Aorta (tissue), 5 donors: ENCODE results near the gene WDR77. TPM values are rescaled to one million over a fixed set of nuclear protein-coding genes. Genes with fewer than 3 reads are reported as not detected.

ENCODE experiments used
- ATAC-seq: fragments of 200-7000 bp; cut with Tn5 transposase; one replicate; pipeline ENCODE4 v1.9.1; 2022; ENCODE audit warnings: moderate library complexity; ENCODE audit not compliant: low FRiP score
- DNase-seq, 2 donors: peaks; one replicate each; pipeline ENCODE4 v3.0.0-alpha.2; 2020
- H3K27ac ChIP-seq, 2 donors: one replicate each; pipeline ENCODE4 v1.5.1; 2013; ENCODE audit warnings: low read length in 2 of 2, mild to moderate bottlenecking in 2 of 2, moderate library complexity in 2 of 2, control low read depth in 1 of 2, inconsistent platforms in 1 of 2, low read depth in 1 of 2
- H3K27me3 ChIP-seq, 2 donors: one replicate each; pipeline ENCODE4 v1.6.1; 2013; ENCODE audit warnings: control low read depth in 1 of 2, low read length in 1 of 2, mild to moderate bottlenecking in 1 of 2, moderate library complexity in 1 of 2; ENCODE audit not compliant: insufficient read depth in 2 of 2, control insufficient read depth in 1 of 2
- H3K36me3 ChIP-seq, 2 donors: one replicate each; pipeline ENCODE4 v1.6.1; 2013; ENCODE audit warnings: control low read depth in 1 of 2, low read length in 1 of 2, mild to moderate bottlenecking in 1 of 2; ENCODE audit not compliant: insufficient read depth in 2 of 2, control insufficient read depth in 1 of 2
- H3K4me1 ChIP-seq, 2 donors: one replicate each; pipeline ENCODE4 v1.6.1; 2013; ENCODE audit warnings: low read length in 2 of 2, control low read depth in 1 of 2, mild to moderate bottlenecking in 1 of 2, moderate library complexity in 1 of 2; ENCODE audit not compliant: insufficient read depth in 2 of 2, control insufficient read depth in 1 of 2
- H3K4me3 ChIP-seq, 2 donors: one replicate each; pipeline ENCODE4 v1.5.1; 2013; ENCODE audit warnings: low read length in 2 of 2, control low read depth in 1 of 2, mild to moderate bottlenecking in 1 of 2
- H3K9me3 ChIP-seq: one replicate; pipeline ENCODE4 v1.6.1; 2013; ENCODE audit warnings: mild to moderate bottlenecking, low read length; ENCODE audit not compliant: control insufficient read depth
- WGBS, 2 donors: extraction: QIAGEN DNeasy Blood & Tissue Kit; methylation state at CpG; one replicate each; pipeline ENCODE4 v1.1.7; 2013; 5-methylcytosine and 5-hydroxymethylcytosine counted together
- intact Hi-C, 2 donors: fragments of 100-400 bp; cut with DNase I; formaldehyde crosslinking; loops; one replicate each; pipeline versions ENCODE4 v1.14.2 to v1.15.0; 2022
- polyA plus RNA-seq, 2 donors: library from polyadenylated mRNA; stranded (reverse); fragments of 200-250 nt; gene quantifications; one replicate each; pipeline ENCODE4 v1.2.3, GENCODE V29; 2013
- total RNA-seq, 2 donors: library from RNA; stranded (reverse); fragmentation: NEBNext Ultra II Directional; extraction: Animal tissue kit (Norgen Biotek cat#: 25700); gene quantifications; one replicate each; pipeline ENCODE4 v1.2.1, GENCODE V29; 2021
- donor health status: healthy with polysubstance abuse.
- donor health status: Bipolar disorder and iron deficiency.
- donor health status: DM: no; HTN: no; CAD: no.
- donor health status: DM: no; HTN: no; CAD: no.
- donor health status: DM: yes; HTN: yes; CAD: no.

The WDR77 gene
- total and polyA plus RNA-seq, 4 donors = 14.5 to 20.1 (median 17.3) TPM

DNA sequence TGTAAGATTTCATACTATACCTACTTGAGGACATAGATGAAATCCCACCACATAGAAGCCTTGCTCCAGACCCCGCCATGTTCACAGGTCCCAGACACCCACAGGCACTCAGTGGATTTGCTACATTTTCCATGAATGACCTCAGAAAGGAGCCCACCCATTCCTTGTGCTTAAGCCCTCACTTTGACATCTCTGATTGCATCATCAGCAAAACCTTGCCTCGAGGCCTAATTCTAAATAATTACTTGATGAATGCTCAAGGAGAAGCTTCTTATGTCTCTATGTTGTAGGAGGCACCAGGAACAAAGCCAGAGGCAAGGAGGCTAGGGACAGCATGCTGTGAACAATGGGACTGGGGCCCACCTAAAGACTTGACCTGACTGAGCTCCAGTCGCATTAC lies 33.6 kb downstream of the WDR77 start:
- intact Hi-C loops = no loop called here
- no peaks in the 10 kb centered on the region for H3K27me3 ChIP-seq
- peaks cover 0 to 2% of the 10 kb centered on the region in 2 donors for H3K36me3 ChIP-seq
- H3K27ac ChIP-seq = no peak overlapping the region
- no peak for DNase-seq
- H3K9me3 ChIP-seq = no peaks in the 10 kb centered on the region
- no peak overlapping the region for H3K4me3 ChIP-seq
- ATAC-seq = no peak
- 82 to 83% methylated on average over 3 of the region's 3 CpGs for WGBS, 2 donors
- no peaks in the 10 kb centered on the region for H3K4me1 ChIP-seq

DNA sequence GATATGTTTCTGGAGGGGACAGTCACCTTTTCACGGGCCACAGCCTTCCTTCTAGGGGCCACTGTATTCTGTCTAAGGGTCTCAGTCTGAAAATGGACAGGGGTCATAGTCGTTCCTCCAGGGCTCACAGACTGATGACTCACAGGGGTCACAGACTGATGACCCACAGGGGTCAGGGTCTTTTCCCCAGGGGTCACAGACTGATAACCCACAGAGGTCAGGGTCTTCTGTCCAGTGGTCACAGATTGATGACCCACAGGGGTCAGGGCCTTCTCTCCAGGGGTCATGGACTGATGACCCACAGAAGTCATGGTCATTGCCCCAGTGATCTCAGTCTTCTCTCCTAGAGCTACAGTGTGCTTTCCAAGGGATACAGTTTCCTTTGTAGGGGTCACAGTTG lies 34.3 kb downstream of the WDR77 start:
- DNase-seq (no peak), ATAC-seq (no peak)
- Histone ChIP-seq H3K4me1 (no peaks in the 10 kb centered on the region), H3K4me3 (no peak overlapping the region), H3K36me3 (peaks cover 0 to 2% of the 10 kb centered on the region in 2 donors), H3K27me3 (no peaks in the 10 kb centered on the region), H3K9me3 (no peaks in the 10 kb centered on the region), H3K27ac (no peak overlapping the region)
- 71 to 85% methylated on average over 2 of the region's 2 CpGs for WGBS, 2 donors
- intact Hi-C loops = no loop called here

DNA sequence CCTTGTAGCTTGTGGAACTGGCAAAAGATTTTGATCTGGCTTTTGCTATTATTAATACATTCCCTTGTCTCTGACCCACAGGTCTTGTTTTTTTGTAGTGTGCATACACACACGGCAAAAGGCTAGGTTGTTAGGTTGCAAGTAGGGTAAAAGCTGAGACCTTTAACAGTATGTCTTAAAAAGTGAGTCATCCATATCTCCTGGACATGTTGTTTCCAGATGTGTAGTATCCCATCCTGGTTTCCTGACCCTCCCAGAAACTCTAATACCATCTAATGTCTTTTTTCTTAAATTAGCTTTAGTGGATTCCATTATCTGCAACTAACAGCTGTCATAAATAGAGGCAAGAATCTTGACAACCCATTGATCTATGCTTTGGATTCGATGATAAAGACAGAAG lies 36.2 kb downstream of the WDR77 start:
- Histone ChIP-seq H3K27me3 (no peaks in the 10 kb centered on the region), H3K36me3 (peaks cover 0 to 2% of the 10 kb centered on the region in 2 donors), H3K4me1 (no peaks in the 10 kb centered on the region), H3K4me3 (no peak overlapping the region), H3K27ac (no peak overlapping the region), H3K9me3 (no peaks in the 10 kb centered on the region)
- ATAC-seq (no peak), DNase-seq (no peak)
- 61 to 68% methylated on average over 2 of the region's 2 CpGs for WGBS, 2 donors
- intact Hi-C loops = no loop called here

DNA sequence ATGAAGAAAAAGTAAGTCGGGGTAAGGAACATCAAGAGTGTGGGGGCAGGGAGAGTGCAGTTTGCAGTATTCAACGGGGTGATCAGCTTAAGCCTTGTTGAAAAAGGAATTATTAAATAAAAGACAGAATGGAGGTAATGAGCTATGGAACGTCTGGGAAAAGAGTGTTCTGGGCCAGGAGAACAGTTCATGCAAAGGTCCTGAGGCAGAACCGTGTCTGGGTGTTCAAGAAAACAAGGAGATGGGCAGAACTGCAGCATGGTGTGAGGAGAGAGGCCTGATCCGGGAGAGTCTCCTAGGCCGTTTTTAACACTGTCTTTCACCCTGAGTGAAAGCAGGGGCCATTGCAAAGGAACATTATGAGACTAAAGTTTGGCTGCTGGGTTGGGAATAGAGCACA lies 41.8 kb downstream of the WDR77 start:
- DNase-seq = no peak
- no peaks in the 10 kb centered on the region for H3K27me3 ChIP-seq
- no peaks in the 10 kb centered on the region for H3K9me3 ChIP-seq
- no peak overlapping the region for H3K27ac ChIP-seq
- H3K4me3 ChIP-seq = no peak overlapping the region
- intact Hi-C loops = no loop called here
- no peaks in the 10 kb centered on the region for H3K36me3 ChIP-seq
- WGBS, 2 donors = 60 to 64% methylated on average over 6 of the region's 6 CpGs
- H3K4me1 ChIP-seq = no peaks in the 10 kb centered on the region
- no peak for ATAC-seq

DNA sequence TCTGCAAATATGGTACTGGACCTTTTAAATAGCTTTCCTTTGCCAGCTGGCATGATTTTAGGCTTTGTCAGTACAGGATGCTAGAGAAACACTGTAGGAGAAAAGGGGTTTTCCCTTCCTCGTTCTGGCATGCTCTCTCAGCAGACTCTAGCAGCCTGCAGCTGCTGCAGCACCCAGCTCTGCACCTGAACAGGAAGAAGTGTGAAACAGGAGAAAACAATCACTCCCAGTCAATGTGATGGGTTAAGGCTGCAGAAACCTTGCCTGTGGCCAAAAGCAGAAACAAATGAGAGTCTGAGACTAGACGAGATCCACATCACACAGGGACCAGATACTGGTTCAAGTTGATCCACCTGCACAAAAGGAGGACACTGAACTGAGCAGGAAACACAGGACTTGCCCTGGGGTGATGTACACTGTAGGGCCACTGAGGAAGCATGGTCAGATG lies 42.7 kb downstream of the WDR77 start:
- Histone ChIP-seq H3K27ac (no peak overlapping the region), H3K36me3 (no peaks in the 10 kb centered on the region), H3K4me3 (no peak overlapping the region), H3K4me1 (no peaks in the 10 kb centered on the region), H3K27me3 (no peaks in the 10 kb centered on the region), H3K9me3 (no peaks in the 10 kb centered on the region)
- intact Hi-C loops = no loop called here
- WGBS, 2 donors = 3 to 7% methylated on average over 2 of the region's 2 CpGs
- no peak for DNase-seq
- no peak for ATAC-seq

DNA sequence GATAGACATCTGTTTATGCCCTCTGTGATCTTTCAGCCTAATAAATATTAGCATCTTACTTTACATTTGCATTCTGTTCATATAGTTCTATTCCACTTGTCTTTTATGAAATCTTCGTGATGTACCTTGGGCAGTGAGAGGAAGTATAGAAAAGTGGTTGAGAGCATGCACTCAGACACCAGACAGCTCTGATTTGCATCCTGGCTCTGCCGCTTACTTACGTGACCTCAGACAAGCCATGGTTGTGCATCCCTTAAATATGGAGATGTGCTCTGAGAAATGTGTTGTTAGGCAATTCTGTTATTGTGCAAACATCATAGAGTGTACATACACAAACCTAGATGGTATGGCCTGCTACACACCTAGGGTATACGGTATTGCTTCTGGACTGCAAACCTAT lies 44.5 kb downstream of the WDR77 start:
- intact Hi-C loops = no loop called here
- ATAC-seq (no peak), DNase-seq (no peak)
- no peaks in the 10 kb centered on the region for H3K27me3 ChIP-seq
- H3K4me1 ChIP-seq = no peaks in the 10 kb centered on the region
- H3K9me3 ChIP-seq = no peaks in the 10 kb centered on the region
- no peak overlapping the region for H3K4me3 ChIP-seq
- WGBS, 2 donors = 79 to 82% methylated on average over 4 of the region's 4 CpGs
- no peaks in the 10 kb centered on the region for H3K36me3 ChIP-seq
- H3K27ac ChIP-seq = no peak overlapping the region

DNA sequence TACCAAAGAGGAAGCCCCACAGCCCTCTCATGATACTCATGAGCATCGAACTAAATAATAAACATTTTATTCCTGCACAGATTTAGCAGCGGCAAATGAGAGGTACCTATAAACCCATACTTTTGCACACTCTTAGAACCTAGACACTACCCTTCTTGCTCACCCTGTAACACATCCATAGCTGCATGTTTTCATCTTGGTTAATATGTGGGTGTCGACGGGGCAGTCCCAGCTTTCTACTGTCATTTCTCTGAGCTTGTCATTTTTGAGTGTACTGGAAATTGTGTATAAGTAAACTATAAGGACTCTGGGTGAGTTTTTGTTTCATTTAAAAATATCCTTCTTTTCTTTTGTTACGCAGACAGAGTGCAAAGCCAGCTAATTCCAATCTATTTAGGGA lies 47.0 kb downstream of the WDR77 start:
- DNase-seq (no peak), ATAC-seq (no peak)
- H3K27ac ChIP-seq = no peak overlapping the region
- WGBS, 2 donors = 78 to 87% methylated on average over 5 of the region's 5 CpGs
- intact Hi-C loops = no loop called here
- H3K36me3 ChIP-seq = no peaks in the 10 kb centered on the region
- H3K4me1 ChIP-seq = no peaks in the 10 kb centered on the region
- H3K4me3 ChIP-seq = no peak overlapping the region
- H3K9me3 ChIP-seq = no peaks in the 10 kb centered on the region
- no peaks in the 10 kb centered on the region for H3K27me3 ChIP-seq

DNA sequence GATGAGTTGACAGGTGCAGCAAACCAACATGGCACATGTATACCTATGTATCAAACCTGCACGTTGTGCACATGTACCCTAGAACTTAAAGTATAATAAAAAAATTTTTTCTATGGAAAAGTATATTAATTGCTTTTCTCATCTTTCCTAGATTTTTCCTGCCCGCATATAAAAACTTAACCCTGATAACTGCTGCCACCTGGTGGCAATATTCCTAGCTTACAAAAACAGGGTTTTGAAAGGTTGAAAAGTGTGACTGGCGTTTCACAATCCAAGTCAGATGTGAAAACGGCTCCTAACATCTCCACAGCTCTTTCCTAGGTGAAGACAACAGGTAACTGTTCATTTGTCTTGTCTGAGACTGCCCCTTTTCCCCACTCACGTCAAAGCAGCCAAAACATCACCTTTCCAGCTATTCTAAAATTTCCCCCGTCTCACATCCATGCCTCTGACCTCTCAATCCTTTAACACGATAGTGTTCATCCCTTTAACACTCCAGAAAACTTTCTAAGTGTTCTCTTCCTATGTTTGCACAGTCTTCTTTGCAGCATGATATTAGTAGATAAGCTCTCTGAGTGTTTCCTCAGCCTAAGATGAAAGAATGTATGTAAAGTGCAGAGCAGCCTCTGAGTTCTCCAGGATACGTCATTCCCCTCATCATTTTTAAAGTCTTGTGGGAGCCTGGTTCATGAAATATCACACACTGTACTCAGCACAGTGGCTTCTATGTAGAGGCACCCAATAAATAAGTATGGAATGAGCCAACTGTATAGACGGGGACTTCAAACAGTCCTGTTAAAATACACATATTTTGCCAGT lies 49.1 kb downstream of the WDR77 start:
- ATAC-seq (no peak), DNase-seq (no peak)
- Histone ChIP-seq H3K4me3 (no peak overlapping the region), H3K36me3 (no peaks in the 10 kb centered on the region), H3K9me3 (no peaks in the 10 kb centered on the region), H3K27me3 (no peaks in the 10 kb centered on the region), H3K4me1 (no peaks in the 10 kb centered on the region), H3K27ac (no peak overlapping the region)
- intact Hi-C loops = loop anchor here (2.0 kb wide), 1 partner anchor 177 kb away; no protein-coding TSS in a partner anchor
- 21 to 22% methylated on average over 9 of the region's 9 CpGs for WGBS, 2 donors

DNA sequence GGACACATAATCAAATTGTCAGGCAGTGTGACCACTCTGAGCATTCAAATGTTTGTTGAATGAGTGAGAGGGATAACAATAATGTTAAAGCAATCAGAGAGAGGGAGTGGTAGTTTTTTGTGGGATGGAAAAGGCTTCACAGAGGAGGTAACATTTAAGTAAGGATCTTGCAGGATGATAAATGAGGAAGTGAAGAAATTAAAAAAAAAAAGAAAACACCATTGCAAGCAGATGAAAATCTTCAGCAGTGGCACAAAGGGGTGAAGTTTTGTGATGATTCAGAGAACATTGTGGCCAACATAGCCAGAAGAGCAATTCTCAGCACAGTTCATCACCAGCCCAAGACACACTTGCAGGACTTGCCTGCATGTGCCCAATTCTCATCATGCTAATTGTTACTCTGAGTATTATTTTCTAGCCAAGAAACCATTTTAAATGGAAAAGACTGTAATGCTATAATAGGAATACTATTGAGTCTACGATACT lies 56.6 kb downstream of the WDR77 start:
- Histone ChIP-seq H3K27ac (no peak overlapping the region), H3K4me3 (no peak overlapping the region), H3K36me3 (no peaks in the 10 kb centered on the region), H3K27me3 (no peaks in the 10 kb centered on the region), H3K4me1 (no peaks in the 10 kb centered on the region), H3K9me3 (no peaks in the 10 kb centered on the region)
- DNase-seq (no peak), ATAC-seq (no peak)
- 58 to 63% methylated on average over 1 of the region's 1 CpG for WGBS, 2 donors
- intact Hi-C loops = no loop called here
